Fibroblast of skin of left biceps (primary cell): ENCODE measurements around the gene TMC7.

Experiments
- DNase-seq, 2 experiments: peaks; one replicate each; pipeline ENCODE4 v3.0.0-alpha.2; 2013; ENCODE audit warnings: low read depth in 2 of 2

Gene TMC7

DNA sequence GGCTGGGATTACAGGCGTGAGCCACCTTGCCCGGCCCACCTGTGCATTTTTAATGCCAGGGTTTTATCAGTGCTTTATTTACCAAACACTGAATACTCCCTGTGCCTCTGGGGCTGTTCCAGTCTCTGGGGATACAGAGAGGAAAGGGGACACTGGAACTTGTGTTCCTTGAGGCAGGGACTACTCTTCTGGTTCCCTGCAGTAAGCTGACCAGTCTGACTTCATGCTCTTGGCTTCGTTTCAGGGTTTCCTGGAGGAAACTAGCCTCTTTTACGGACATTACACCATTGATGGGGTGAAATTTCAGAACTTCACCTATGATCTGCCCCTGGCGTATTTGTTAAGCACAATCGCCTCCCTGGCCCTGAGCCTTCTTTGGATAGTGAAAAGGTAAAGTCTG lies 46.2 kb downstream of the TMC7 start:
- no peak for DNase-seq

DNA sequence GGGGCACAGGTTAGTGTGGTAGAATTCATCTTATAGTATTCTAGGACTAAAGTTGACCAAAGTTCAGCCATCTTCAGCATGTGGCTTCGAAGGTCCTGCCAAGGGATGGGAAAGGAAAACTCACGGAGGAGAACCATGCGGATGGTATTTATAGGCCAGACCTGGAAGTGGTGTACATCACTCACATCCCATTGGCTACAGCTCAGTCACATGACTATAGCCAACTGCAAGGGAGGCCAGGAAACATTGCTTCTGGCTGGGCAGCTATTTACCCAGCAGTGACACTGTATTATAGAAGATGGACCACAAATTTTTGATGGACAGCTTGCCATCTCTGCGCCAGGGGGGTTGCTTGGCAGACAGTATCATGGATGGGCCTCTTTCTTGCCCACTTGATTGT lies 48.0 kb downstream of the TMC7 start:
- DNase-seq, result no peak

DNA sequence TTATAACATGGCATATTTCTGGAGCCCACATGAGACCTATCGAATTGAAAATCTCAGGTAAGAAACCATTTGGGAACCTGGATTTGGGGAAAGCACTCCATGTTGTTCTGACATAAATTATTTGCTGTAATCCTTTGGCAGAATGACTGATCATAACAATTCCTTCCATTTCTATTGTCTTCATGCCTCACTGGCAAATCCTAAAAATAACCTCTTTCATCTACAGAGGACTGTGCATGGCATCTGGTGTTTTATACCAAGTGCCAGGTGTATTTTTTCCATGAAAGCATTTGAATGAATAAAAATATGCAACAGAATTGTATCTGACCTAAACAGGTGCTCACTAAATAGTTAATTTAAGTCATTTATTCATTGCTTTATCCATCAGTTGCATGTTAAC lies 50.0 kb downstream of the TMC7 start:
- no peak for DNase-seq

DNA sequence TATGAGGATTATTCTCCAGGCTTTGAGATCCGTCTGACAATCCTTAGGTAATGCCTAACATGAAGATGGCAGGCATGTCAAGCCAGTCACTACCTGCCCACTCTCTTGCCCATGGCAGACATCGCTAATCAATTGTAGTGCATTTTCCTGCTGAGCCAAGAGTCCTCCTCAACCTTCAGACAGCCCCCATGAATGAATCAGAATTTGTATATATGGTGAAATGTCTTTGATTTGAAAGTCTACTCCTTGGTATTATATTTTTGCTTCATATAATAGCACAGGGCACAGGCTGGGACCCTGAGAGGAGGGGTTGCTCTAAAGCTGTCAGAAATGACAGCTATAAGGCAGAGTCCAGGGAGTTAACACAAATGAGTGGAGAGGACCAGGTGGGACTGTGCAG lies 56.7 kb downstream of the TMC7 start:
- DNase-seq, result no peak

DNA sequence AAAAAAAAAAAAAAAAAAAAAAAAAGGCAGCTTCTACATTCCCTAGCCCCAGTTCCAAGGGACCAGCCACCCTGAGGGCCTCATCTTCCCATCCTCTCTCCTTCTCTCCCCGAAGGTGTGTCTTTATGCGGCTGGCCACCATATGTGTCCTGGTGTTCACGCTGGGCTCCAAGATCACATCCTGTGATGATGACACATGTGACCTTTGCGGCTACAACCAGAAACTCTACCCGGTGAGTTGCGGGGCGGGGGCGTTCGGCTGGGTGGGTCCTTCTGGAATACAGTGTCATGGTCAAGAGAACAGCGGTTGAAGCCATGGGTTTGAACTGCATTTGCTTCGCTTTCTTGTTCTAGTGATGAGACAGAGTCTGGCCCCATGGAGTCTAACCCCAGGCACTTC lies 61.0 kb downstream of the TMC7 start:
- no peak for DNase-seq

DNA sequence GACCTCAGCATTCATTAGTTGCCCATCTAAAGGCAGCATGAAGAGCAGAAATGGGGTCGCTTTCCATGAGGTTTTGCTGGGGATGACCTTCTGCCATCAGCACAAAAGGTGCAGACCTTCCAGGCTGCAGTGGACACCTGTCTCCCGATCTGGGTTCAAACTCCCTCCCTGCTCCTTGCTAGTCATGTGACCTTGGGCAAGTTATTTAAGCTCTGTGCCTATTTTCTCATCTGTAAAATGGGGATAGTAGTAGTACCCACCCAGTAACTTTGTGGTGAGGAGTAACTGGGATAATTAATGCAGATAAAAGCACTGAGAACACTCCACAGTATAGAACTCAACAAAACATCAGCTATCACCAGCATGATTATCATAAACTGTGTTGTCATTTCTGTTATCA lies 62.3 kb downstream of the TMC7 start:
- no peak for DNase-seq

DNA sequence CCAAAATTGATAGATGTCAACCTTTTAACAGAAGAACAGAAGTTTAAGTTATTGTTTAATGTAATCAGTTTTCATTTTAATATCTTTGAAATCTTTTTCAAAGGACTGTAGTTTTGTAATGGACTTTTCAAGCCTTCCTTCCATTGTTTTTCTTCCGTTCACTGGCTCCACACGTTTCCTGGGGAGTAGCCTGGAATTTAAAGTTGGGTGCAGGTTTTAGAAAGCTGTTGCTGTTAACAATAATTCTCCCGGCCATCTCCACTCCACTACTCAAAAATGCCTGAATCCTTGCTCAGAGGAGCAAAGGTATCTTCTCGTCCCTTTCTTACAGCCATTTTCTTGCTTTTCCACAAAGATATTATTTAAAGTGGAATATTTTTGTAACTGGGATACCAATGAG lies 79.0 kb downstream of the TMC7 start:
- DNase-seq, result no peak

DNA sequence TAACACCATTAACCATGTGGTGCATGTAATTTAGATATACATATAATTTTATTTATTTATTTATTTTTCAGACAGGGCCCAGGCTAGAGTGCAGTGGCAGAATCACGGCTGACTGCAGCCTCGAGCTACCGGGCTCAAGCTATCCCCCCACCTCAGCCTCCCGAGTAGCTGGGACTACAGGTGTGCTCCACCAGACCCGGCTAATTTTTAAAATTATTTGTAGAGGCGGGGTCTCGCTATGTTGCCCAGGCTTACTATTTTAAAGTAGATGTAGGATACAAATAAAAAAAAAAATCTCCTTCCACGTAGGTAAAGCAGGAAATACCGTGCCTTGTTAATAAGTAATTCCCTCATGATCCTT lies 83.2 kb downstream of the TMC7 start:
- DNase-seq, result no peak

DNA sequence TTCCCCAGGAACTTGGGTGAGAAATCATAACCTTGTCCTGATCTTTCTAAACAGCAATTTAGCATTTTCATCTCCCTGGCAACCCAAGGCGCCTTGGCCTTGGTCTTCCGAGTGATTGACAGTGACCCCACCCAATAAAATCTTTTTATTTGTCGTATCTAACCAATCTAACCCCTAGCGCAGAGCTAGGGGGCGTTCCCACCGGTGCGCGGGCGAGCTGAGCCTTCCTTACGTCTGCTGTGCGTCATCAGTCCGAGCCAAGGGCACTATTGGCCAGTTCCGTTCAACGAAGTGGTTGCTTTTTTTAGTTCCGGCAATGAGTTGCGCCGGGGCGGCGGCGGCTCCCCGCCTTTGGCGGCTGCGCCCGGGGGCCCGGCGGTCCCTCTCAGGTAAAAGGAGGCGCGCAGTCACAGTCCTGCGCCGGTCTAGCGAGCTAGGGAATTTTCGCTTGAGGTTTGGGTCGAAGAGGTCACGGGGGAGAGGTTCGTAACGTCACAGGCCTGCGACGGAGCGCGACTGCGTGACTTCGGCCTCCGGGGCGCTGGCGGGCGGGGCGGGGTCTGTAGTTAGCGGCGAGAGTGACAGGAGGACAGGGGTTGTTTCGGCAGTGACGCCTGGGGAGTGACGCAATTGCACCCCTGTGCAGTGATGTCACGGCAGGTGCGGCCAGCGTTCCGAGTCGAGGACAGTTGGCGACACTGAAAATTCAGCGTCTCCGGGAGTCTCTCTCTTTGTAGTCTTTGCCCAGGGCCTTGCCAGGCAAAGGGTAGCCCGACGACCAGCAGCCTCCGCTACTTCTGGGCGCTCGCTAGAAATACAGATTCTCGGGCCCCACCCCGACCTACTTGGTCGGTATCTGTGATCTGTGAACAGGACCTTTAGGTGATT lies 83.9 kb downstream of the TMC7 start, which contains the start of gene COQ7:
TSS of gene COQ7 (plus strand) at position 266 of the 888 bp plus-strand sequence. CDS start at position 317, 51 bp downstream.
- peak; percentile 100 for DNase-seq

DNA sequence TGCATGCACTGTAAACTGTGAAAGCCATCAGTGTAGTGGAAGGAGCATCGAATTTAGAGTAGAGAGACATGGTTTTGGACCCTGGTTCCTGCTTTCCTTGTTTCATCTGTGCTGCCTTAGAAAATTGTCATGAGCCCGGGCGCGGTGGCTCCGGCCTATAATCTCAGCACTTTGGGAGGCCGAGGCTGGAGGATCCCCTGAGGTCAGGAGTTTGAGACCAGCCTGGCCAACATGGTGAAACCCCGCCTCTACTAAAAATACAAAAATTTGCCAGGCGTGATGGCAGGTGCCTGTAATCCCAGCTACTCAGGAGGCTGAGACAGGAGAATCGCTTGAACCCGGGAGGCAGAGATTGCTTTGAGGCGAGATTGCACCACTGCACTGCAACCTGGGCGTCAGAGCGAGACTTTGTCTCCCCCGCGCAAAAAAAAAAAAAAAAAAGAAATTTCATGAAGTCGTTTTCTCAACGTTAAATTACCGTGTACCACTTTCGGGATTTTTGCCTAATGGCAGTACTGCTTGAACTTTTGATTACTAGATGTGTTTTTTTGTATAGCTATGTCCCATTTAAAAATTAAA lies 84.6 kb downstream of the TMC7 start:
- no peak for DNase-seq

DNA sequence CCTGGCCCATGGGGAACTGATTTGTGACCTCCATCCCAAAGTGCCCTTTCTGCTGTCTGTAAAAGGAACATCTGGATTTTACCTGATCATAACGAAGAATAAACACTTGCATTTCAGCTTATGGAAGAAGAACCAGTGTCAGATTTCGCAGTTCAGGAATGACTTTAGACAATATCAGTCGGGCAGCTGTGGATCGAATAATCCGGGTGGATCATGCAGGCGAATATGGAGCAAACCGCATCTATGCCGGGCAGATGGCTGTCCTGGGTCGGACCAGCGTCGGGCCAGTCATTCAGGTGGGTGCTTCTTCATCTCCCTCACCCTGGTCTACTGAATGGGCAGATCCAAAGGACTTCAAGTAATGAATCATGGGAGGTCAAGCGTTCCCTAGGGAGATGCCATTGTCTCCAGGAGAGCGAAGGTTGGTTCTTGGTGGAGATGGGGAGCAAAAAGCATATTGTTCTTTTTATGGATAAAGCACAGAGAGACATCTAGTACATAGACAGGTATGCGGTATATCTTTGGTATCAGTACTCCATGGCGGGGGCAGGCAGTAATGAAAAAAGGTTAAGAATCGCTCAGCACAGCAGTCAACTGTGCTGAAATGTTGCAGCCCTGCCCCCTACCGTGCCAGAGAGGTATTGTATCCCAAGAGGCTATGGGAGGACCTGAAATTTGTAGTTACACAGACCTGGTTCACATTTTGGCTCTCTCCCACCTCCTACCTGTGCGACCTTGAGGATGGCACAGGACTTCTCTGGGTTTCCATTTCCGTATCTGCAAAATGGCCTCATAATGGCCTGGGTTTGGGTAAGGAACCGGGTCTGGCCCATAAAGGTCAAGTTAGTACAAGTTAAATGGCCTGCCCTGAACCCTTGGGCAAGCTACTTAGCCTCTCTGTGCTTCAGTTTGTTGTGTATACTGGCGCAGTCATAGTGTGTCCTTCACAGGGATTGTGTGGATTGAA lies 88.4 kb downstream of the TMC7 start:
- no peak for DNase-seq

DNA sequence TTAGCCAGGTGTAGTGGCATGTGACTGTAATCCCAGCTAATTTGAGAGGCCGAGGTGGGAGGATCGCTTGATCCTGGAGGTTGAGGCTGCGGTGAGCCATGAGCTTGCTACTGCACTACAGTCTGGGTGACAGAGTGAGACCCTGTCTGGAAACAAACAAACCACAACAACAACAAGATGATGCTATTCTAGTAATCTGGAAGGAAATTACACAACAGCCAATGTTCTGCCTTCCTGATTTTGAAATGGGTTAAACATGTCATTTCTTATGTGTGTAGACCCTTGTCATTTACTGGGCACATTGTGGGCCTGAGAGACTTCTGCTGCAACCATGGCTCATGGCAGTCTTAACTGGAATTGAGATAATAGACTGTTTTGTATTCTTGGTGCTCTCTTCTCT lies 89.6 kb downstream of the TMC7 start:
- DNase-seq, result no peak

DNA sequence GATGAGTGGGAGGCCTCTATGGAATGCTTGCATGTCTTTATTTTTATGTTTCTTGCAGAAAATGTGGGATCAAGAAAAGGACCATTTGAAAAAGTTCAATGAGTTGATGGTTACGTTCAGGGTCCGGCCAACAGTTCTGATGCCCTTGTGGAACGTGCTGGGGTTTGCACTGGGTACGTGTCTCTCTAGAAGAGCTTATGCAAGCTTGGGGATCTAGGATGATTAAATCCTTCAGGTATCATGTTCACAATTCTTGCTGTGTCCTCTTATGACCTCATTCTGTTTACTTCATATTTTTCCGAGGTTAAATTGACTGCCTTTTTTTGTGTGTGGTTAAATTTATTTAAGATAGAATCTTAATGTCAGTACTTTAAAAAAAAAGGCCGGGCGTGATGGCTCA lies 90.1 kb downstream of the TMC7 start:
- no peak for DNase-seq

DNA sequence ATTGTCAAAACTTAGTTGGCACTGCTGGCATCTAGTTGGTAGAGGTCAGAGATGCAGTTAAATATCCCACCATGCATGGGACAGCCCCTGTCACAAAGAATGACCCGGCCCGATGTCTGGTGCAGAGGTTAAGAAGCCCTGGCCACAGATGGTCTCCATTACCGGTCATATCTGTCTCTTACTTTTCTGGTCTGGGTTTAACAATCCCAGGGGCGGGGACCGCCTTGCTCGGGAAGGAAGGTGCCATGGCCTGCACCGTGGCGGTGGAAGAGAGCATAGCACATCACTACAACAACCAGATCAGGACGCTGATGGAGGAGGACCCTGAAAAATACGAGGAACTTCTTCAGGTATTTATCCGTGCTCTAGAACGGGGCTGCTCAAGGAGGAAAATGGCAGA lies 91.8 kb downstream of the TMC7 start:
- DNase-seq, result no peak

DNA sequence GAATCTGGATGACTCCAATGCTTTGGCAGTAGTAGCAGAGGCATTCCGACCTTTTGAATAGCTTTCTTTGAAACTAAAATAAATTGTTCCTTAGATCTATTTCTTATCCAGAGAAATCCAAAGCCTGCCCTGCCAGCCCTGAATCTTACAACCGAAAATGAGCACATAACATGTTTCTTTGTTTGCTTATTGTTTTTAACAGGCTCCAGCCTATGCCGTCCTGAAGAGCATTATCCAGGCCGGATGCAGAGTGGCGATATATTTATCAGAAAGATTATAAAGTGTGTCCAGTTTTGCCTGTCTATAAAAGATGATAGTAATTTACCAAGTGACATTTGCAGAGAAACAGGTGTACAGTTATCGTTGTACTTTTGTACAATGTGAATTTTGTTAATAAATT lies 94.1 kb downstream of the TMC7 start:
- DNase-seq, result no peak

DNA sequence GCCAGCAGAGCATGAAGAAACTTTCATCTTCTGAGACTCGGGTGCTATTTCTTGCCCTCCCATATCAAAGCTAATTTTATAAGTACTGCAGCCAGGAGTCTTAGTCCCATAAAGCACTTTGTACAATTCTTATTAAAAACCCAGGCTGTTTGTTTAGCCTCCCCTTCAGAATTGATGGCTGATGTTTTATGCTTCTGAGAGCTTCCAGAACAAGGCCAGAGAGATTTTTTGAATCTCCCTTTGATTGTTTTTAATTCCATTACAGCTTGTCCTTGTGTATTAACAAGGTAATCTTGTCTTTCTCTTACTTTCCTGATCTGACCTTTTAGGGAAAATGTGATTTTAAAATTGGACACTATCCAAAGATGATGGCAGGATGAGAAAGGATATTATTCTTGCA lies 99.9 kb downstream of the TMC7 start:
- no peak for DNase-seq

DNA sequence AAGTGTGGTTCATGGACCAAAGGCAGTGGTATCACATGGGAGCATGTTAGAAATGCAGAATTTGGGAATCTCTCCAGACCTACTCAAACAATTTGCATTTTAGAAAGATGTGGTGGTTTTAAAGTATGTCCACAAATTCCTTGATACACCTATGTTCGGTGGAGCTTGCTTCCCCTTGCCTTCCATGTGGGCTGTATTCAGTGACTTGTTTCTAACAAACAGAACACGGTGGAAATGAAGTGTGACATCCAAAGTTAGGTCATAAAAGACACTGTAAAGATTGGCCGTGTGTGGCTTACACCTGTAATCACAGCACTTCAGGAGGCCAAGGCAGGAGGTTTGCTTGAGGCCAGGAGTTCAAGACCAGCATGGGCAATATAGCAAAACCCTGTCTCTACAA lies 100.4 kb downstream of the TMC7 start:
- DNase-seq, result no peak

DNA sequence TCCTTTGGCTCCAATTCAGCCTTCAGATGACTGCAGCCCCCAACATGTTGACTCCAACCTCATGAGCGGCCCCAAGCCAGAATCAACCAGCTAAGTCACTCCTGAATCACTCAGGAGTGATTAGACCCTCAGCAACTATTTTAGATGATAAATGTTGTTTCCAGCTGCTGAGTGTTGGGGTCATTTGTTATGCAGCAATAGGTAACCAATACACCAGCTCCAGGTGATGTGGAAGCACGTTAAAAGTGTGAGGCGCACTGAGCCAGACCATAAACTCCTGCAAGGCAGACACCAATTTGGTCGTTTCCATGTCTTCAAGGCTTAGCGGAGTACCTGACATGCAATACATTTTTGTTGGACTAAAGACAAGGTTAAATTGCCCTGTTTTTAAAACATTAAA lies 101.1 kb downstream of the TMC7 start:
- DNase-seq, result no peak

DNA sequence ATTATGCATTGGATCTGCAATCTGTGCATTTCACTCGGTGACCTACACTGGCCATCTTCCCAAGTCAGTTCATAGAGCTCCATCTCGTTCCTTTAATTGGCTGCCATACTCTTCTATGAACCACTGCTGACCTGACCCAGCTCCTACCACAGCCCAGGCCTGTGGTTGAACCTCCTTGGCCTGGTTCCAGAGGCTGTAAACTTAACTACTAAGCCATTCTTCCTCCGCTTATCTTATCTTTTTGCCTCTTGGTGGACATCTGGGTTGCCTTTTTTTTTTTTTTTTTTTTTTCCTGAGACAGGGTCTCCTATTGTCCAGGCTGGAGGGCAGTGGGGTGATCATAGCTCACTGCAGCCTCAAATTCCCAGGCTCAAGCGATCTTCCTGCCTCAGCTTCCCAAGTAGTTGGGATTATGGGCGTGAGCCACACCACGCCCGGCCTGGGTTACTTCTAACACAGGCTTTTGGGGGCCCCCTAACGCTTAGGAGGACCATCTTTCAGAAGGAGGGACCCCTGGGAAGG lies 102.0 kb downstream of the TMC7 start:
- DNase-seq, result no peak

DNA sequence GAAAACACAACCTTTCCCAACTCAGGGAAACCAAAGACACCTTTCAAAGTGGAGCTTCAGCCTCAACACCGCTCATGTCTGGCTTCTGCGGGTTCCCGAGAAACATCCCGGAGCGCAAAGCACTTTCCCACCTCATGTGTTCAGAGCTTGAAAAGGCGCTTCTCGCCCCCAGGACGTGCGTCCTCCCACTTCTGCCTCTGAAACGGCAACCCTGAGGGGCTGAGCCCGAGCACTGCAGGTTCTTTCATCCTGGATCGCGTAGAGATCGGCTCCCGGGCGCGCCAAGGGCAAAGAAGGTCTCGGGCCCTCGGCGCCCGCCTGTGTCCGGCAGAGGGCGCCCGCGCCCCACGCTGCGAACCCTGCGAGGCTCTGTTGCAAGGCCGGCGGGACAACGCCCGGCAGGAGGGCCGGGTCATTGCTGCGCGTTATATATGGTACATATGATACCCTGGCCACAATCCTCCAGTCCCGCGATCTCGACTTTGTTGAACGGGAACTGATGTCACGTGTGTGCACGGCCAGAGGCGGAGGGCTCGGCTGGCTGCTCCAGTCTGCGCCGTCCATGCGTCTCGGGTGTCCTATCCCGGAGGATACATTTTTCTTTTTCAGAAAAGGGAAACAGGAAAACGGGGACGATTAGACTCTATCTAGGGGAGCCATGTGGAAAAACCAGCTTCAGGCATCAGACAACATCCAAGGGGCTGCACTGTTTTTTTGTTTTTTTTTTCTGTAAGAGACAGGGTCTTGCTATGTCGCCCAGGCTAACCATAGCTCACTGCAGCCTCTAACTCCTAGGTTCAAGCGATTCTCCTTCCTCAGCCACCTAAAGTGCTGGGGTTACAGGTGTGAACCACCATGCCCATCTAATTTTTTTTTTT lies 102.8 kb downstream of the TMC7 start:
- DNase-seq, result peak; percentile 79

DNA sequence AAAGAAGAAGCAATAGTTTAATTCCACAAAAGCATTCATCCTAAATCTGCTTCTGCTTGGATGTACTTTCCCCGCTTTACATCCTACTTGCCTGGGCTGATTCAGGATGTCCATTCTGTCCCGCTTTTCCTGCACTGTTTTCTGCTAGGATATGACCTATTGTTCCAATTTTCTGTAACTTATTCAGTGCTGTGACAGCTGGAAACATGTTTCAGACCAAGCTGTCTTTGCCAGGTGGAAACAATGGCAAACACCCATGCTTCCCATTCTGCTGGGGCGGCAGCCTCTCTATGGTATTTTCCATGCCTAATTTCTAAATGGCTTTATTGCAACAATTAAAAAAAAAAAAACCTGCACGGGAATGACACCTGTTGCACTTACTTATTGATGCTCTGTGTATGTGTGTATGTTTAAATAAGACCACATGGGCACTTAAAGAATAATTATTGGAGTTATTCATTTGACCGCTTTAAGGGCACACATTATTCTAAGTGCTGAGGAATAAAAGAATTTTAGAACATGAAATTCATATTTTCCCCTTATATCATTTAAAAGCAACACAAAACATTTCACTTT lies 104.7 kb downstream of the TMC7 start:
- DNase-seq, result no peak
